MCF 10A (cell line): Measurements from ENCODE around the gene PLEKHA5. TPM values are rescaled to one million over a fixed set of nuclear protein-coding genes. Genes with fewer than 3 reads are reported as not detected.
"Not testable (repeated sequence)": the region's sequence is repeated elsewhere in the genome, so short reads cannot be mapped to it uniquely, and the experiment has no call there.

Experiments
- BruUV-seq: library from RNA; stranded (reverse); fragments of 400-500 nt; replicated peaks from 2 replicates; lab custom pipeline; 2021; lab: Mats Ljungman, UMichigan
- CTCF ChIA-PET: fragments of 300-600 bp; sonication (Branson Sonifier 250); formaldehyde crosslinking; extraction: SDS; loops from one replicate; lab custom pipeline; 2021; ENCODE audit warnings: antibody characterized with exemption, inconsistent platforms; lab: Yijun Ruan, JAX
- POLR2A ChIA-PET: fragments of 300-600, 350-650 bp; sonication (Branson Sonifier 250); formaldehyde crosslinking; extraction: SDS; loops from one replicate; lab custom pipeline; 2020; ENCODE audit warnings: antibody characterized with exemption, inconsistent platforms; lab: Yijun Ruan, JAX
- DNase-seq: peaks from one replicate; pipeline ENCODE4 v3.0.0-alpha.2; 2018; ENCODE audit not compliant: unreplicated experiment
- H3K27ac Mint-ChIP-seq: one replicate; pipeline ENCODE4 v1.8.0; 2022; ENCODE audit warnings: mild to moderate bottlenecking, low read depth, mixed read lengths; ENCODE audit not compliant: unreplicated experiment
- H3K27me3 Mint-ChIP-seq: one replicate; pipeline ENCODE4 v1.8.0; 2022; ENCODE audit warnings: mixed read lengths; ENCODE audit not compliant: insufficient read depth, unreplicated experiment
- H3K36me3 Mint-ChIP-seq: one replicate; pipeline ENCODE4 v1.8.0; 2022; ENCODE audit warnings: mild to moderate bottlenecking, moderate library complexity, mixed read lengths; ENCODE audit not compliant: insufficient read depth, unreplicated experiment
- H3K4me1 Mint-ChIP-seq: one replicate; pipeline ENCODE4 v1.8.0; 2022; ENCODE audit warnings: mixed read lengths; ENCODE audit not compliant: insufficient read depth, unreplicated experiment
- H3K4me3 Mint-ChIP-seq: one replicate; pipeline ENCODE4 v1.8.0; 2022; ENCODE audit warnings: mild to moderate bottlenecking, moderate library complexity, mixed read lengths; ENCODE audit not compliant: unreplicated experiment
- H3K9me3 Mint-ChIP-seq: one replicate; pipeline ENCODE4 v1.8.0; 2022; ENCODE audit warnings: mixed read lengths; ENCODE audit not compliant: unreplicated experiment
- intact Hi-C: fragments of 100-400 bp; cut with micrococcal nuclease; formaldehyde crosslinking; loops from 2 replicates; pipeline ENCODE4 v1.14.1; 2022
- total RNA-seq: library from RNA; stranded (reverse); gene quantifications from 2 replicates; pipeline ENCODE4 v1.2.3, GENCODE V29; 2022
- TF ChIP-seq, protein P1 (sequence below): fragments of 200-600 bp; IDR thresholded peaks from one replicate; pipeline ENCODE4 v1.8.0; 2022; ENCODE audit warnings: antibody characterized with exemption, mild to moderate bottlenecking; ENCODE audit not compliant: unreplicated experiment

PLEKHA5 gene
- total RNA-seq, 1 experiment from 2014 or later: 25.2 TPM

DNA sequence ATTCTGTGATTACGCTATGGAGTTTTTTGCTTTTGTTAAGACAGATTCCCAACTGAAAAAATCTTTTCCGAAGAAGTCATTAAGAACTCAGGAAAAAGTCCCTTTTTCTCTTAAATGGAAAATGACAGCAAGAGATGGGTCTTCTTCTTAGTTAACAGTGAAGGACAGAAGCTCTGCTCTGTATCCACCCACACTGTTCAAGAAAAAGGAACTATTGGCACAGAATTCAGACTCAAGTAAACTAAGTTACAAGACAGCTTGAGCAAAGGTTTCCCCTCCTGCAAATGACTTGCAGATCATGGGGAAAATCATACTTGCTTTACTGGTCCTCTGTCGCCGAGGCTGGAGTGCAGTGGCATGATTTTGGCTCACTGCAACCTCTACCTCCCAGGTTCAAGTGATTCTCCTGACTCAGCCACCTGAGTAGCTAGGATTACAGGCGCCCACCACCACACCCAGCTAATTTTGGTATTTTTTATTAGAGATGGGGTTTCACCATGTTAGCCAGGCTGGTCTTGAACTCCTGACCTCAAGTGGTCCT lies 172.6 kb downstream of the PLEKHA5 start:
- Mint-ChIP-seq H3K27ac (no peak overlapping the region), H3K4me3 (no peak overlapping the region), H3K27me3 (no peaks in the 10 kb centered on the region), H3K36me3 (peaks cover 41% of the 10 kb centered on the region), H3K9me3 (no peaks in the 10 kb centered on the region), H3K4me1 (peaks cover 12% of the 10 kb centered on the region)
- intact Hi-C loops: no loop called here
- CTCF ChIA-PET: interaction anchor here (0.6 to 1.1 kb wide), 4 partner anchors 10 to 191 kb away, joined by 3 read pairs; no protein-coding TSS in a partner anchor
- no peak for DNase-seq
- POLR2A ChIA-PET: no interaction called here
- no TSS peak for BruUV-seq
- TF ChIP-seq, protein P1, sequence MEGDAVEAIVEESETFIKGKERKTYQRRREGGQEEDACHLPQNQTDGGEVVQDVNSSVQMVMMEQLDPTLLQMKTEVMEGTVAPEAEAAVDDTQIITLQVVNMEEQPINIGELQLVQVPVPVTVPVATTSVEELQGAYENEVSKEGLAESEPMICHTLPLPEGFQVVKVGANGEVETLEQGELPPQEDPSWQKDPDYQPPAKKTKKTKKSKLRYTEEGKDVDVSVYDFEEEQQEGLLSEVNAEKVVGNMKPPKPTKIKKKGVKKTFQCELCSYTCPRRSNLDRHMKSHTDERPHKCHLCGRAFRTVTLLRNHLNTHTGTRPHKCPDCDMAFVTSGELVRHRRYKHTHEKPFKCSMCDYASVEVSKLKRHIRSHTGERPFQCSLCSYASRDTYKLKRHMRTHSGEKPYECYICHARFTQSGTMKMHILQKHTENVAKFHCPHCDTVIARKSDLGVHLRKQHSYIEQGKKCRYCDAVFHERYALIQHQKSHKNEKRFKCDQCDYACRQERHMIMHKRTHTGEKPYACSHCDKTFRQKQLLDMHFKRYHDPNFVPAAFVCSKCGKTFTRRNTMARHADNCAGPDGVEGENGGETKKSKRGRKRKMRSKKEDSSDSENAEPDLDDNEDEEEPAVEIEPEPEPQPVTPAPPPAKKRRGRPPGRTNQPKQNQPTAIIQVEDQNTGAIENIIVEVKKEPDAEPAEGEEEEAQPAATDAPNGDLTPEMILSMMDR: no peak

DNA sequence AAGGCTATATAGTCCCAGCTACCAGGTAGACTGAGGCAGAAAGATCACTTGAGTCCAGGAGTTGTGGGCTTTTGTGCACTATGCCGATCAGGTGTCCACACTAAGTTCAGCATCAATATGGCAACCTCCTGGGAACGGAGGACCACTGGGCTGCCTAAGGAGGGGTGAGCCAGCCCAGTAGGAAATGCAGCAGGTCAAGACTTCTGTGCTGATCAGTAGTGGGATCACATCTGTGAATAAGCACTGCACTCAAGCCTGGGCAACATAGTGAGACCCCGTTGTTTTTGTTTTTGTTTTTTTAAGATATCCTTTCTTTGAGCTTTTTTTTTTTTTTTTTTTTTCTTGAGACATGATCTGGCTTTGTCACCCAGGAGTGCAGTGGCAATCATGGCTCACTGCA lies 174.0 kb downstream of the PLEKHA5 start:
- peaks cover 12% of the 10 kb centered on the region for H3K4me1 Mint-ChIP-seq
- no peaks in the 10 kb centered on the region for H3K27me3 Mint-ChIP-seq
- ChIA-PET POLR2A (interaction anchor here (0.5 kb wide), 1 partner anchor 188 kb away, joined by 3 read pairs; no protein-coding TSS in a partner anchor), CTCF (no interaction called here)
- no TSS peak for BruUV-seq
- H3K36me3 Mint-ChIP-seq: peaks cover 41% of the 10 kb centered on the region
- no peak overlapping the region for H3K4me3 Mint-ChIP-seq
- TF ChIP-seq, protein P1: no peak
- H3K27ac Mint-ChIP-seq: no peak overlapping the region
- no peak for DNase-seq
- H3K9me3 Mint-ChIP-seq: no peaks in the 10 kb centered on the region
- intact Hi-C loops: no loop called here

DNA sequence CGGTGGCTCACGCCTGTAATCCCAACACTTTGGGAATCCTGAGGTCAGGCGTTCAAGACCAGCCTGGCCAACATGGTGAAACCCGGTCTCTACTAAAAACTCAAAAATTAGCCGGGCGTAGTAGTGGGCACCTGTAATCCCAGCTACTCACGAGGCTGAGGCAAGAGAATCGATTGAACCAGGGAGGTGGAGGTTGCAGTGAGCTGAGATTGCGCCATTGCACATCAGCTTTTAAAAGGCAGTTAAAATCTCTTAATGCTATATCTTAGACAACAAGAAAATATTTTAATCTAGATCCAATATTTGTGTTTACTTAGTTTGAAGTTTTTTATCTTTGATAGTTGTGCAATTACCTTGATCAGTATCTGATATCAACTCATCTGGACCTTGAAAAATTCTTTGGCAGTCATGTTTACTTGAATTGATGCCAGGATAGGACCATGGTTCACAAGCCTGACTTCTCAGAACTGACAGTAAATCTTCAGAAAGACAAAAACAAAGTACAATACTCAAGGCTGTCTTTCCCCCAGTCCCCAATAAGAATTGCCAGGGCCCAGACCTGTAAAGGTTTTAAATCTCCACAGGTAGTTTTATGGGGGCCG lies 174.7 kb downstream of the PLEKHA5 start:
- Mint-ChIP-seq H3K27ac (no peak overlapping the region), H3K9me3 (no peaks in the 10 kb centered on the region), H3K27me3 (no peaks in the 10 kb centered on the region), H3K36me3 (peaks cover 41% of the 10 kb centered on the region), H3K4me1 (peaks cover 7% of the 10 kb centered on the region), H3K4me3 (no peak overlapping the region)
- BruUV-seq: no TSS peak
- DNase-seq: no peak
- TF ChIP-seq, protein P1: no peak
- ChIA-PET CTCF (interaction anchor here (0.7 kb wide), 1 partner anchor 298 kb away, joined by 3 read pairs; no protein-coding TSS in a partner anchor), POLR2A (interaction anchor here (0.5 kb wide), 1 partner anchor 187 kb away, joined by 3 read pairs; no protein-coding TSS in a partner anchor)
- intact Hi-C loops: no loop called here

DNA sequence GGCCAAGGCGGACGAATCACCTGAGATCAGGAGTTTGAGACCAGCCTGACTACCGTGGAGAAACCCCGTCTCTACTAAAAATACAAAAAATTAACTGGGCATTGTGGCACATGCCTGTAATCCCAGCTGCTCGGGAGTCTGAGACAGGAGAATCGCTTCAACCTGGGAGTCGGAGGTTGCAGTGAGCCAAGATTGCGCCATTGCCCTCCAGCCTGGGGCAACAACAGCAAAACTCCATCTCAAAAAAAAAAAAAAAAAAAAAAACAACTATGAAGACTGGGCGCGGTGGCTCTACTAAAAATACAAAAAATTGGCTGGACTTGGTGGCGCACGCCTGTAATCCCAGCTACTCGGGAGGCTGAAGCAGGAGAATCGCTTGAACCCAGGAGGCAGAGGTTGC lies 176.1 kb downstream of the PLEKHA5 start:
- intact Hi-C loops, H3K4me1 Mint-ChIP-seq, H3K27me3 Mint-ChIP-seq, H3K4me3 Mint-ChIP-seq, DNase-seq, H3K9me3 Mint-ChIP-seq, H3K27ac Mint-ChIP-seq, BruUV-seq, CTCF ChIA-PET: not testable (repeated sequence)
- peaks cover 41% of the 10 kb centered on the region for H3K36me3 Mint-ChIP-seq
- POLR2A ChIA-PET: interaction anchor here (0.5 kb wide), 1 partner anchor 83 kb away, joined by 4 read pairs; no protein-coding TSS in a partner anchor
